Measurements from ENCODE around the gene GRM4.

The GRM4 gene

DNA sequence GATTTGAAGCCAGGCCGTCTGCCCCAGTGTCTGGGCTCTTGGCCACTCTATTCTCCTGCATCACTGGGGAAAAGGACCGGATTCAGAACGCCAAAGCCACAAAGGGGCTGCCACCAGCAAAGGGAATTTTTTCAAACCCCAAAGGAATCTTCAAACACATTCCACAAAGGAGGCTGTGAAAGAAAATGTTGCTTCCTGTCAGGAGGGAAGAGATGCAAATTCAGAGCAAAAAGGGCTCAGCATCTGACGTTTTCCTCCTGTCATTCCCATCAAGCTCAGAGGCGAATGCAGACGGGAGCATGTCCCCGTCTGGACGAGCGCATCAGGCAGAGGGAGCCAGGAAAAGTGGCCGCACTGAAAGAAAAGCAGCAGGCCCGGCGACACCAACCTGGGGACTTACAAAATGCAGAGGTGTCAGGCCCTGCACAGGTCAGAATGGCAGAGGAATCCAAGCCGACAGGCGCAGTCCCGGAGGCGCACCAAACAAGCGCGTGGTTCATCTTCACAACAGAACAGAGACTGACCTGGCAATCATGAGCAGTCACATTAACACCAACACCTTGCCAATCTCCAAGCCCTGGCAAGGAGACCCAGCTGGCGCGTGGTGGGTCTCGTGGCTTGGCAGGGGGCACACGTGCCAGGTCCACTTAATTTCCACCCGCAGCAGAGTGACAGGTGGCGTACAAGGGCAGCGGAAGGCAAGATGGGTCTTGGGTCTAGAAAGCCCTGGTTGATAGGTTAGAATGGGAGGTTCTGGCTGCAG, 62.8 kb downstream of the GRM4 start:
- TF ChIP-seq, protein P1, sequence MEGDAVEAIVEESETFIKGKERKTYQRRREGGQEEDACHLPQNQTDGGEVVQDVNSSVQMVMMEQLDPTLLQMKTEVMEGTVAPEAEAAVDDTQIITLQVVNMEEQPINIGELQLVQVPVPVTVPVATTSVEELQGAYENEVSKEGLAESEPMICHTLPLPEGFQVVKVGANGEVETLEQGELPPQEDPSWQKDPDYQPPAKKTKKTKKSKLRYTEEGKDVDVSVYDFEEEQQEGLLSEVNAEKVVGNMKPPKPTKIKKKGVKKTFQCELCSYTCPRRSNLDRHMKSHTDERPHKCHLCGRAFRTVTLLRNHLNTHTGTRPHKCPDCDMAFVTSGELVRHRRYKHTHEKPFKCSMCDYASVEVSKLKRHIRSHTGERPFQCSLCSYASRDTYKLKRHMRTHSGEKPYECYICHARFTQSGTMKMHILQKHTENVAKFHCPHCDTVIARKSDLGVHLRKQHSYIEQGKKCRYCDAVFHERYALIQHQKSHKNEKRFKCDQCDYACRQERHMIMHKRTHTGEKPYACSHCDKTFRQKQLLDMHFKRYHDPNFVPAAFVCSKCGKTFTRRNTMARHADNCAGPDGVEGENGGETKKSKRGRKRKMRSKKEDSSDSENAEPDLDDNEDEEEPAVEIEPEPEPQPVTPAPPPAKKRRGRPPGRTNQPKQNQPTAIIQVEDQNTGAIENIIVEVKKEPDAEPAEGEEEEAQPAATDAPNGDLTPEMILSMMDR (IDR thresholded peaks at IDR 0.05; ENCODE audit: control insufficient read depth, insufficient read depth, low read depth, low read length, missing control alignments), result no peak
- DNase-seq (ENCODE audit: low read depth), result no peak
- H3K4me3 ChIP-seq (ENCODE audit: control insufficient read depth, low read depth, low read length), result no peak overlapping the region

DNA sequence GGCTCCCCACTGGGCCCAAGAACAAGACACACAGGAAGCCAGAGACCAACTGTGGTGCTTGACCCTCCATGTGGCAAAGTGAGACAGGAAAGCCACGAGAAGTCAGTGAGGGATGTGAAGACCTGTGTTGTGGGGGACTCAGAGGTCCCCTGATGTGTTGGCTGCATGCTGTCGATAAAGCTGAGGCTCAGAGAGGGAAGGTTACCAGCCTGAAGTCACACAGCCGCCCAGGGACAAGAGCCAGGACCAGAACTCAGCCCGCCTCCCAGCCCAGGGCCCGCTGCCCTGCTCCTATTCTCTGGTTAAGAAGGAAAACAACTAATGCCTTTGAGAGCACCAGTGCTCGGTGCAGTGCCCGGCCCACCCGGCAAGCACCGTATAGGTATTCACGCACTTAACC, 63.5 kb downstream of the GRM4 start:
- DNase-seq (ENCODE audit: low read depth), result no peak
- H3K4me3 ChIP-seq (ENCODE audit: control insufficient read depth, low read depth, low read length), result no peak overlapping the region
- TF ChIP-seq, protein P1 (IDR thresholded peaks at IDR 0.05; ENCODE audit: control insufficient read depth, insufficient read depth, low read depth, low read length, missing control alignments), result no peak

DNA sequence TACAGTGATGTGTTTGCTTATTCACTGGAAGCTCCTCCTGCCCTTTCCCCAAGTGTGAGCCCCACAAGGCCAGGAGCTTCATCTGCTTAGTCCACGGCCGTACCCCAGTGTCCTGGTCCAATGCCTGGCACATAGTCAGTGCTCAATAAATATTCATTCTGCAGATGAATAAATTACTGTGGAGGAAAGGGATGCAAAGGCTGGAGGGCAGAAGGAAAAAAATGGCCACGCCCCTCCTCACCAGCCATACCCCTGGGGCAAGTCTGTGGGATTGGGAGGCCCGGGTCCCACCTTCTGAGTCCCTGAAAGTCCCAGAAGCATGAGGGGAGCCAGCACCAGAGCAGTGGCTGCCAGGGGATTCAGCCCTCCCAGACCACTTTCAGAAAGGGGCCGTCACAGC, 65.5 kb downstream of the GRM4 start:
- TF ChIP-seq, protein P1 (IDR thresholded peaks at IDR 0.05; ENCODE audit: control insufficient read depth, insufficient read depth, low read depth, low read length, missing control alignments), result no peak
- H3K4me3 ChIP-seq (ENCODE audit: control insufficient read depth, low read depth, low read length), result no peak overlapping the region
- DNase-seq (ENCODE audit: low read depth), result no peak

DNA sequence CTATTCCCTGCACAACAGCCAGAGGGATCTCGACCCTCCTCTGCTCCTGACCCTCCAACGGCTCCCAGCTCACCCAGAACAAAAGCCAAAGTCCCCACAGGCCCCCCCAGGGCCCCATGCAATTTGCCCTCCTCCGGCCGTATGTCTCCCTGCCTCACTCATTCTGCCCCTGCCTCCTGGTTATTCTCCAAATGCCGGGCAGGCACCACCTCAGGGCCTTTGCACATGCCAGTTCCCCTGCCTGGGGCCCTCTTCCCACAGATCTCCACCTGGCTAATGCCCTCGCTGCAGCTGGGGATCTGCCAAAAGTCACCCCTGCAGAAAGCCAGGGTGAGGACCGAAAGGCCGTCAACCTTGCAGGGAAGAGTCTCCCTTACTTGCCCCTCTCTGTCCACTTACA, 66.0 kb downstream of the GRM4 start:
- H3K4me3 ChIP-seq (ENCODE audit: control insufficient read depth, low read depth, low read length), result no peak overlapping the region
- TF ChIP-seq, protein P1 (IDR thresholded peaks at IDR 0.05; ENCODE audit: control insufficient read depth, insufficient read depth, low read depth, low read length, missing control alignments), result no peak
- no peak for DNase-seq (ENCODE audit: low read depth)

DNA sequence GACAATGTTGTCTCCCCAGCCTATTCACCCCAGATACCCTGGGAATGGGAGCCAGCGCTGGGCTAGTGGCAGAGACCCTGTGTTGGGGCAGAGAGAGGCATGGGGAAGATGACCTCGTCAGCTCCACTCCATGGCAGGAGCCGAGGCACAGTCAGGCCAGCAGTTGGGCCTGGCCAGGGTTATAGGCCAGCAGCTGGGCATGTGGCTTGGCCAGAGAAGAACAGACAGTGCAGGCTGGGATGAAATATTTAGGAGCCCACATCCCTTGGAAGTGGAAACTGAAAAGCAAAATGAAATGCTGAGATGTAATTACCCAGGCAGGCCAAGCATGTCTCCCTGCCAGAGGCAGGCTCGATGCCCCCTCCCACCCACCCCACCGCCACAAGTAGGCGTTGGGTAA, 70.0 kb downstream of the GRM4 start:
- TF ChIP-seq, protein P1 (IDR thresholded peaks at IDR 0.05; ENCODE audit: control insufficient read depth, insufficient read depth, low read depth, low read length, missing control alignments), result no peak
- DNase-seq (ENCODE audit: low read depth), result no peak
- H3K4me3 ChIP-seq (ENCODE audit: control insufficient read depth, low read depth, low read length), result no peak overlapping the region

DNA sequence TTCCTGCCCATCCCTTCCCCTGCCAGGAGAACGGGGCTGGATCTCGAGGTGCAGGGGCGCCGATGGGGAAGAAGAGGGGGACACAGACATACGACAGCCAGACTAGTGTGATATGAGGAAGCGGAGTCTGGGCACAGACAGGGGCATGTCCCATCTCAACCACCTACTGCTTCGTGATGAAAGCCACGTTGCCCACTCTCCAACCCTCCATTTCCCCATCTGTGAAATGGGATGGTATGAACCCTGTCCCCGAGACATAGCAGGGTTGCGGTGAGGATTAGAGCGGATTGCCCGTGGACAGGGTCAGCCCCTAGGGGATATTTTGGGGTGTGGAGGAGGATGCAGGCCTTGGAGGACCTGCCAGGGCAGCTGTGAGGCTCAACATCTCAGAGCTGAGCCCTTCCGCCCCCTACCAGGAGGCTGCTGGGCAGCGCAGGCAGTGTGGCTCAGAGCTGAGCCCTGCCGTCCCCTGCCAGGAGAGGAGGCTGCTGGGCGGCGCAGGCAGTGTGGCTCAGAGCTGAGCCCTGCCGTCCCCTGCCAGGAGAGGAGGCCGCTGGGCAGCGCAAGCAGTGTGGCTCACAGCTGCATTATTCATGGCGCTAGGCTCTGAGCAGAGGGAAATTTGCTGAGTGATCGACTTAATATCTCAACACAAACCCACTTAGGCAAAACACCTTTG, 71.7 kb downstream of the GRM4 start:
- no peak overlapping the region for H3K4me3 ChIP-seq (ENCODE audit: control insufficient read depth, low read depth, low read length)
- DNase-seq (ENCODE audit: low read depth), result no peak
- TF ChIP-seq, protein P1 (IDR thresholded peaks at IDR 0.05; ENCODE audit: control insufficient read depth, insufficient read depth, low read depth, low read length, missing control alignments), result no peak
